Smooth muscle cell (in vitro differentiated cells): ENCODE data around the gene ATF1. TPM values are rescaled to one million over a fixed set of nuclear protein-coding genes. Genes with fewer than 3 reads are reported as not detected.

Source experiments
- DNase-seq: peaks from one replicate; lab custom pipeline; 2025; ENCODE audit not compliant: unreplicated experiment; lab: John Stamatoyannopoulos, UW
- H2AFZ ChIP-seq: fragments of 200-600 bp; sonication (generic); 2 replicates; pipeline ENCODE4 v1.6.0; 2016; ENCODE audit warnings: antibody characterized with exemption, low read depth, mild to moderate bottlenecking
- H3F3A ChIP-seq: fragments of 200-600 bp; sonication (generic); 2 replicates; pipeline ENCODE4 v1.6.0; 2017; ENCODE audit warnings: antibody characterized with exemption, low read depth
- H3K27ac ChIP-seq: fragments of 200-600 bp; sonication (generic); 2 replicates; pipeline ENCODE4 v1.5.1; 2016; ENCODE audit warnings: low read depth, mild to moderate bottlenecking
- H3K27me3 ChIP-seq: fragments of 200-600 bp; sonication (generic); 2 replicates; pipeline ENCODE4 v1.6.1; 2016; ENCODE audit warnings: low read depth, mild to moderate bottlenecking
- H3K36me3 ChIP-seq: fragments of 200-600 bp; sonication (generic); 2 replicates; pipeline ENCODE4 v1.5.1; 2016; ENCODE audit warnings: low read depth
- H3K4me1 ChIP-seq: fragments of 200-600 bp; sonication (generic); 2 replicates; pipeline ENCODE4 v1.5.1; 2016; ENCODE audit warnings: low read depth
- H3K4me2 ChIP-seq: fragments of 200-600 bp; sonication (generic); 2 replicates; pipeline ENCODE4 v1.6.0; 2016; ENCODE audit warnings: mild to moderate bottlenecking
- H3K4me3 ChIP-seq: fragments of 200-600 bp; sonication (generic); 2 replicates; pipeline ENCODE4 v1.5.1; 2016; ENCODE audit warnings: mild to moderate bottlenecking
- H3K79me2 ChIP-seq: fragments of 200-600 bp; sonication (generic); 2 replicates; pipeline ENCODE4 v1.6.0; 2016; ENCODE audit warnings: low read depth, mild to moderate bottlenecking
- H3K9ac ChIP-seq: fragments of 200-600 bp; sonication (generic); 2 replicates; pipeline ENCODE4 v1.6.0; 2016; ENCODE audit warnings: low read depth
- H3K9me3 ChIP-seq: fragments of 200-600 bp; sonication (generic); replicated peaks from 2 replicates; pipeline ENCODE4 v1.5.1; 2016; ENCODE audit warnings: low read depth
- H4K20me1 ChIP-seq: fragments of 200-600 bp; sonication (generic); 2 replicates; pipeline ENCODE4 v1.6.0; 2016; ENCODE audit warnings: low read depth
- CTCF ChIP-seq: fragments of 200-600 bp; sonication (generic); IDR thresholded peaks from 2 replicates; pipeline ENCODE4 v1.5.1; 2017; ENCODE audit warnings: borderline replicate concordance, mild to moderate bottlenecking, antibody characterized with exemption; ENCODE audit not compliant: insufficient read depth, poor library complexity, severe bottlenecking
- WGBS: methylation state at CpG from one replicate; pipeline ENCODE4 v1.1.7; 2016; ENCODE audit warnings: low lambda C conversion rate; 5-methylcytosine and 5-hydroxymethylcytosine counted together
- polyA plus RNA-seq: library from polyadenylated mRNA; unstranded; fragments of >200 nt; fragmentation: Nextera tagmentation; extraction: Ambion mirVana; gene quantifications from 2 replicates; pipeline ENCODE4 v1.2.1, GENCODE V29; 2016
- total RNA-seq: library from RNA; depleted of rRNA; stranded (reverse); fragments of >200 nt; gene quantifications from 2 replicates; pipeline ENCODE4 v1.2.3, GENCODE V29; 2014

ATF1 gene
- total and polyA plus RNA-seq, 2 experiments from 2014 or later = 20.7 to 28.4 TPM

DNA sequence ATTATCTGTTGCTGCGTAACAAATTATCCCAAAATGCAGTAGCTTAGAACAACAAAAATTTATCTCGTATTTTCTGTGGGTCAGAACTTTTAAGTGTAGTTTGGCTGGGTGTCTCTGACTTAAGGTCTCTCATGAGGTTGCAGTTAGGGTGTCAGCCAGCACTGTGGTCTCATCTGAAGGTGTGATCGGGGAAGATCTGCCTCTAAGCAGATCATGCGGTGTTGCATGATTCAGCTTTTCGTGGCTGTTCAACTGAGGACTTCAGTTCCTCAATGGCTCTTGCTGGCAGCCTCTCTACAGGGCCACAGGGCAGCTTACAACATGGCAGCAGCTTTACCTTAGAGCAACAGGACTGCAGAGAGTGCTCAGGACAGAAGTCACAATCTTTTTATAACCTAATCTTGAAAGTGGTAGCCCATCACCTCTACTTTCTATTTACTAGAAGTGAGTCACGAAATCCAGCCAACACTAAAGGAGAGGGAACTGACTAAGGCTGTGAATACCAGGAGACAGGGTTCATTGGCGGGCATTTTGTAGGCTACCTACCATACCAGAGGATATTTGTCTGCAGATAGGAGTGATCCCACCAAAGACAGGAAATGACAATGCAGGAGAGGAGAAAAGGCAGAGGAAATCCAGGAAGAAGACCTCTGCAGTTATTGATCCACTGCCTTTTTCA is 77.0 kb downstream of the ATF1 start:
- Histone ChIP-seq H4K20me1 (no peaks in the 10 kb centered on the region), H3K4me1 (no peaks in the 10 kb centered on the region), H3F3A (peaks cover 5% of the 10 kb centered on the region), H3K27ac (no peak overlapping the region), H2AFZ (no peak overlapping the region), H3K36me3 (no peaks in the 10 kb centered on the region), H3K9ac (no peak overlapping the region), H3K9me3 (no peaks in the 10 kb centered on the region), H3K4me2 (no peak overlapping the region), H3K27me3 (no peaks in the 10 kb centered on the region), H3K4me3 (no peak overlapping the region), H3K79me2 (no peaks in the 10 kb centered on the region)
- no peak for TF ChIP-seq CTCF
- DNase-seq = no peak
- 94% methylated on average over 7 of the region's 7 CpGs for WGBS

DNA sequence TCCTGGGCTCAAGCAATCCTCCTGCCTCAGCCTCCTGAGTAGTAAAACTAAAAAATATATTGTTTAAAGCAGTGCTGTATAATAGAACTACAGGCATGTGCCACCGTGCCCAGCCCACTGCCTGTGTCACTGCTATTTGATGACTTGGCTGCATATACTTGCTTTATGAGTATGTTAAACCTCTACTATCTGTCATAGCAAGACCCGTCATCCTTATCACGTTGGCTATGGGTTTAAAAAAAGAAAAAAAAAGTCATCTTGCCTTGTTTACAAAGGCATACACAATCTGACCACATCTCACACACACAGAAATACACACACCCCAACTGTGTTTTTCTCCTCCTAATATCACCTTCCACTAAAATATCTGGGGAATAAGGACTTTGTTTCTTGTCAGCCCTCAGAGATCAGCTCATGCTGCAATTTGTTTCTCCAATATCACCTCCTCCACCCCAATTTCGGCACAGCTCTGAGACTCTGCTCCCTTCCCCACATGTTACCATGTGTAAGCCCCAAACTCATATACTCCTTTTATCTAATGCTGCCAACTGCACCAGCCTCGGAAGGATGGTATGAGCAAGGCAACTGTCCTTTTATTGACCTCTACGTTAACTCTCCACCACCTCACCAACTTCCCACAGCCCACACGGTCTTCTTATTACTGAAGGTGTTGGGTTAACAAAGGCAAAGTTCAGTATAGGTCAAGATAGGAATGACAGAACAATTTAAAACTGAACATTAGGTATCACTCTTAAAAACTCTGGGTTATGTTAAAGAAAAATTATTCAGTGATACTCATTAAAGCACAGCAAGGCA is 78.0 kb downstream of the ATF1 start:
- Histone ChIP-seq H3K79me2 (no peaks in the 10 kb centered on the region), H3K4me2 (no peak overlapping the region), H3K27me3 (no peaks in the 10 kb centered on the region), H3K4me1 (no peaks in the 10 kb centered on the region), H3K4me3 (no peak overlapping the region), H4K20me1 (no peaks in the 10 kb centered on the region), H3K27ac (peak overlapping the region; percentile 60), H3K9me3 (no peaks in the 10 kb centered on the region), H3F3A (peaks cover 5% of the 10 kb centered on the region), H3K36me3 (no peaks in the 10 kb centered on the region), H3K9ac (no peak overlapping the region), H2AFZ (no peak overlapping the region)
- no peak for DNase-seq
- WGBS = 54% methylated on average over 7 of the region's 7 CpGs
- no peak for TF ChIP-seq CTCF

GRCh38 chr12:50842637-50843493 is 79.0 kb downstream of the ATF1 start, which contains the start of gene TMPRSS12:
TMPRSS12 (plus strand) TSS chr12:50842926; CDS start chr12:50842965, 39 bp downstream.
- no peaks in the 10 kb centered on the region for H3K36me3 ChIP-seq
- no peak within 1 kb of the TSS for H3K9ac ChIP-seq
- TF ChIP-seq CTCF = no peak
- no peaks in the 10 kb centered on the region for H3K4me1 ChIP-seq
- H3K79me2 ChIP-seq = no peaks in the 10 kb centered on the region
- H3K4me3 ChIP-seq = peak within 1 kb of the TSS; percentile 21
- H3K4me2 ChIP-seq = peak within 1 kb of the TSS; percentile 75
- WGBS = 71% methylated on average over 27 of the region's 36 CpGs
- H2AFZ ChIP-seq = peak within 1 kb of the TSS; percentile 61
- H3K9me3 ChIP-seq = no peaks in the 10 kb centered on the region
- peaks cover 5% of the 10 kb centered on the region for H3F3A ChIP-seq
- H4K20me1 ChIP-seq = no peaks in the 10 kb centered on the region
- peak within 1 kb of the TSS; percentile 60 for H3K27ac ChIP-seq
- no peak for DNase-seq
- no peaks in the 10 kb centered on the region for H3K27me3 ChIP-seq
